Measurements from ENCODE around the gene NINJ2.

The NINJ2 gene

GRCh38 chr12:675562-675961 is 12.3 kb upstream of the NINJ2 start:
- no peak overlapping the region for H3K4me3 ChIP-seq (ENCODE audit: low read depth, low read length)
- DNase-seq (ENCODE audit: low read depth), result no peak
- TF ChIP-seq POLR2A (IDR thresholded peaks at IDR 0.05; ENCODE audit: extremely low read depth, insufficient read length), result no peak
- TF ChIP-seq CTCF (IDR thresholded peaks at IDR 0.05; ENCODE audit: low read depth, low read length), result no peak
- TF ChIP-seq MYC (IDR thresholded peaks at IDR 0.05; ENCODE audit: low read depth, low read length), result no peak
- no peak for TF ChIP-seq MAX (IDR thresholded peaks at IDR 0.05; ENCODE audit: low read depth, low read length)

- no peak overlapping the region for H3K4me3 ChIP-seq (ENCODE audit: low read depth, low read length)
Observed at GRCh38 chr12:674272-674781, 11.1 kb upstream of the NINJ2 start.

GRCh38 chr12:673849-674248 is 10.6 kb upstream of the NINJ2 start:
- no peak for DNase-seq (ENCODE audit: low read depth)
- TF ChIP-seq MAX (IDR thresholded peaks at IDR 0.05; ENCODE audit: low read depth, low read length), result no peak
- TF ChIP-seq MYC (IDR thresholded peaks at IDR 0.05; ENCODE audit: low read depth, low read length), result no peak
- no peak for TF ChIP-seq POLR2A (IDR thresholded peaks at IDR 0.05; ENCODE audit: extremely low read depth, insufficient read length)
- no peak for TF ChIP-seq CTCF (IDR thresholded peaks at IDR 0.05; ENCODE audit: low read depth, low read length)
- no peak overlapping the region for H3K4me3 ChIP-seq (ENCODE audit: low read depth, low read length)

More at GRCh38 chr12:674272-674781, 11.1 kb upstream of the NINJ2 start:
- no peak for TF ChIP-seq CTCF (IDR thresholded peaks at IDR 0.05; ENCODE audit: low read depth, low read length)
- TF ChIP-seq POLR2A (IDR thresholded peaks at IDR 0.05; ENCODE audit: extremely low read depth, insufficient read length), result no peak
- TF ChIP-seq MAX (IDR thresholded peaks at IDR 0.05; ENCODE audit: low read depth, low read length), result no peak
- no peak for TF ChIP-seq MYC (IDR thresholded peaks at IDR 0.05; ENCODE audit: low read depth, low read length)
- peak; percentile 63 for DNase-seq (ENCODE audit: low read depth)

- no peak for DNase-seq (ENCODE audit: low read depth)
- TF ChIP-seq MYC (IDR thresholded peaks at IDR 0.05; ENCODE audit: low read depth, low read length) (no peak), POLR2A (IDR thresholded peaks at IDR 0.05; ENCODE audit: extremely low read depth, insufficient read length) (no peak), MAX (IDR thresholded peaks at IDR 0.05; ENCODE audit: low read depth, low read length) (no peak), CTCF (IDR thresholded peaks at IDR 0.05; ENCODE audit: low read depth, low read length) (no peak)
Observed at GRCh38 chr12:669576-669945, 6.3 kb upstream of the NINJ2 start.

GRCh38 chr12:668090-668481 is 4.8 kb upstream of the NINJ2 start:
- no peak for DNase-seq (ENCODE audit: low read depth)

More at GRCh38 chr12:669576-669945, 6.3 kb upstream of the NINJ2 start:
- no peak overlapping the region for H3K4me3 ChIP-seq (ENCODE audit: low read depth, low read length)

More at GRCh38 chr12:668090-668481, 4.8 kb upstream of the NINJ2 start:
- TF ChIP-seq POLR2A (IDR thresholded peaks at IDR 0.05; ENCODE audit: extremely low read depth, insufficient read length) (no peak), MAX (IDR thresholded peaks at IDR 0.05; ENCODE audit: low read depth, low read length) (no peak), MYC (IDR thresholded peaks at IDR 0.05; ENCODE audit: low read depth, low read length) (no peak), CTCF (IDR thresholded peaks at IDR 0.05; ENCODE audit: low read depth, low read length) (no peak)
- H3K4me3 ChIP-seq (ENCODE audit: low read depth, low read length), result no peak overlapping the region
